Neuronal stem cell (in vitro differentiated cells): Measurements from ENCODE around the gene ACSF3.
"Not testable (repeated sequence)": the region's sequence is repeated elsewhere in the genome, so short reads cannot be mapped to it uniquely, and the experiment has no call there.

Experiments used
- DNase-seq: peaks from one replicate; pipeline ENCODE4 v3.0.0-alpha.2; 2013; ENCODE audit warnings: low spot score
- H2AFZ ChIP-seq: one replicate; pipeline ENCODE4 v1.6.1; 2013; ENCODE audit warnings: mild to moderate bottlenecking, low read length, inconsistent platforms
- H2AK5ac ChIP-seq: 2 replicates; pipeline ENCODE4 v1.6.1; 2013; ENCODE audit warnings: low read depth, mild to moderate bottlenecking, inconsistent platforms, low read length, moderate library complexity, mixed read lengths
- H2BK120ac ChIP-seq: 2 replicates; pipeline ENCODE4 v1.6.1; 2013; ENCODE audit warnings: low read depth, mild to moderate bottlenecking, inconsistent platforms, low read length, moderate library complexity, mixed read lengths
- H2BK12ac ChIP-seq: one replicate; pipeline ENCODE4 v1.6.1; 2013; ENCODE audit warnings: low read length, inconsistent platforms
- H2BK15ac ChIP-seq: 2 replicates; pipeline ENCODE4 v1.6.1; 2013; ENCODE audit warnings: mild to moderate bottlenecking, low read length, inconsistent platforms, mixed read lengths
- H2BK5ac ChIP-seq: one replicate; pipeline ENCODE4 v1.6.1; 2013; ENCODE audit warnings: inconsistent platforms, mild to moderate bottlenecking, low read length, moderate library complexity
- H3K14ac ChIP-seq: one replicate; pipeline ENCODE4 v1.6.1; 2013; ENCODE audit warnings: low read length, inconsistent platforms
- H3K18ac ChIP-seq: 2 replicates; pipeline ENCODE4 v1.6.1; 2013; ENCODE audit warnings: low read length, inconsistent platforms
- H3K23ac ChIP-seq: 2 replicates; pipeline ENCODE4 v1.6.1; 2013; ENCODE audit warnings: low read depth, mild to moderate bottlenecking, mixed read lengths, low read length, inconsistent platforms; ENCODE audit not compliant: poor library complexity
- H3K27ac ChIP-seq: replicated peaks from 3 replicates; pipeline ENCODE4 v1.5.1; 2013; ENCODE audit warnings: low read length, inconsistent platforms
- H3K27me3 ChIP-seq, 3 experiments: 2 replicates each; pipeline ENCODE4 v1.6.1; 2013; ENCODE audit warnings: low read length in 3 of 3, mild to moderate bottlenecking in 2 of 3, inconsistent platforms in 1 of 3, low read depth in 1 of 3, mixed read lengths in 1 of 3, moderate library complexity in 1 of 3; ENCODE audit not compliant: control insufficient read depth in 3 of 3, insufficient read depth in 3 of 3
- H3K36me3 ChIP-seq, 2 donors: replicated peaks in 1 of 2; 2 replicates each; pipeline ENCODE4 v1.6.1; 2013; ENCODE audit warnings: low read length in 2 of 2; ENCODE audit not compliant: control insufficient read depth in 2 of 2, insufficient read depth in 2 of 2
- H3K4ac ChIP-seq: 2 replicates; pipeline ENCODE4 v1.6.1; 2013; ENCODE audit warnings: inconsistent platforms, mild to moderate bottlenecking, low read length, moderate library complexity
- H3K4me1 ChIP-seq, 2 donors: 1 replicate in 1 of 2; 2 replicates in 1 of 2; pipeline ENCODE4 v1.6.1; 2013; ENCODE audit warnings: low read length in 2 of 2, low read depth in 1 of 2; ENCODE audit not compliant: control insufficient read depth in 2 of 2, insufficient read depth in 1 of 2
- H3K4me2 ChIP-seq: one replicate; pipeline ENCODE4 v1.6.1; 2013; ENCODE audit warnings: mild to moderate bottlenecking, low read length, inconsistent platforms; ENCODE audit not compliant: insufficient read depth, poor library complexity, severe bottlenecking
- H3K4me3 ChIP-seq, 2 donors: 2 replicates each; pipeline ENCODE4 v1.5.1; 2013; ENCODE audit warnings: low read length in 2 of 2, mild to moderate bottlenecking in 2 of 2, inconsistent platforms in 1 of 2, moderate library complexity in 1 of 2
- H3K79me1 ChIP-seq: one replicate; pipeline ENCODE4 v1.6.1; 2013; ENCODE audit warnings: low read depth, mild to moderate bottlenecking, inconsistent platforms, low read length, moderate library complexity
- H3K9ac ChIP-seq: one replicate; pipeline ENCODE4 v1.6.1; 2013; ENCODE audit warnings: mild to moderate bottlenecking, low read depth, low read length, inconsistent platforms; ENCODE audit not compliant: poor library complexity
- H3K9me3 ChIP-seq, 2 donors: replicated peaks in 1 of 2; 2 replicates each; pipeline versions ENCODE3 to v1.6.1; 2013; ENCODE audit warnings: low read length in 2 of 2, mild to moderate bottlenecking in 2 of 2, inconsistent platforms in 1 of 2, low read depth in 1 of 2, mixed read lengths in 1 of 2, moderate library complexity in 1 of 2; ENCODE audit not compliant: control insufficient read depth in 2 of 2, insufficient read depth in 1 of 2
- H4K8ac ChIP-seq: one replicate; pipeline ENCODE4 v1.6.1; 2013; ENCODE audit warnings: low read depth, mild to moderate bottlenecking, inconsistent platforms, low read length, moderate library complexity
- H4K91ac ChIP-seq: one replicate; pipeline ENCODE4 v1.6.1; 2013; ENCODE audit warnings: low read length, low read depth, mild to moderate bottlenecking, inconsistent platforms; ENCODE audit not compliant: poor library complexity
- WGBS, 2 donors: extraction: QIAGEN DNeasy Blood & Tissue Kit; methylation state at CpG; one replicate each; pipeline ENCODE4 v1.1.7; 2013; ENCODE audit warnings: missing lambda C conversion rate in 2 of 2, mixed read lengths in 1 of 2; ENCODE audit not compliant: insufficient read length in 2 of 2, insufficient replicate concordance in 1 of 2; ENCODE audit errors: extremely low coverage in 2 of 2; 5-methylcytosine and 5-hydroxymethylcytosine counted together

ACSF3 gene

DNA sequence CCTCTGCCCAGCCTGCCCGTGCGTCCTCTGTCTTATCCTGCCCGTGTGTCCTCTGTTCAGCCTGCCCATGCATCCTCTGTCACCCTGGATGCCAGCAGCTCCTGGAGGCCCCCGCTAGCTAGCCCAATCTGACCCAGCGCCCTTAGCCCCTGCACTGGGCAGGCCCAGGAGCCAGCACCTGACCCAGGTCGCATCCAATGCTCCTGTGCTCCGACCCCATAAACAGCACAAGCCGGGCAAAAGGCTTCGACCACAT lies 91.0 kb downstream of the ACSF3 start:
- H3K9me3 ChIP-seq: no peaks in the 10 kb centered on the region
- no peaks in the 10 kb centered on the region for H3K4me1 ChIP-seq
- no peak overlapping the region for H3K4me3 ChIP-seq
- H3K27ac ChIP-seq: no peak overlapping the region
- WGBS, 2 donors: no CpG with 5 or more reads among the region's 9 CpGs
- H2BK120ac ChIP-seq: no peak overlapping the region
- H3K18ac ChIP-seq: peak overlapping the region; percentile 64
- H3K4ac ChIP-seq: no peak overlapping the region
- peak overlapping the region; percentile 97 for H4K91ac ChIP-seq
- H3K27me3 ChIP-seq: peaks cover 0 to 12% (median 6%) of the 10 kb centered on the region in 3 experiments
- H3K14ac ChIP-seq: peak overlapping the region; percentile 89
- peak overlapping the region; percentile 63 for H2AK5ac ChIP-seq
- peak overlapping the region; percentile 21 for H3K9ac ChIP-seq
- no peak overlapping the region for H2BK15ac ChIP-seq
- no peak for DNase-seq
- H2AFZ ChIP-seq: no peak overlapping the region
- H3K23ac ChIP-seq: peak overlapping the region; percentile 97
- H3K79me1 ChIP-seq: no peaks in the 10 kb centered on the region
- no peak overlapping the region for H3K4me2 ChIP-seq
- no peaks in the 10 kb centered on the region for H3K36me3 ChIP-seq
- no peak overlapping the region for H2BK12ac ChIP-seq
- H4K8ac ChIP-seq: peak overlapping the region; percentile 3
- H2BK5ac ChIP-seq: no peak overlapping the region

DNA sequence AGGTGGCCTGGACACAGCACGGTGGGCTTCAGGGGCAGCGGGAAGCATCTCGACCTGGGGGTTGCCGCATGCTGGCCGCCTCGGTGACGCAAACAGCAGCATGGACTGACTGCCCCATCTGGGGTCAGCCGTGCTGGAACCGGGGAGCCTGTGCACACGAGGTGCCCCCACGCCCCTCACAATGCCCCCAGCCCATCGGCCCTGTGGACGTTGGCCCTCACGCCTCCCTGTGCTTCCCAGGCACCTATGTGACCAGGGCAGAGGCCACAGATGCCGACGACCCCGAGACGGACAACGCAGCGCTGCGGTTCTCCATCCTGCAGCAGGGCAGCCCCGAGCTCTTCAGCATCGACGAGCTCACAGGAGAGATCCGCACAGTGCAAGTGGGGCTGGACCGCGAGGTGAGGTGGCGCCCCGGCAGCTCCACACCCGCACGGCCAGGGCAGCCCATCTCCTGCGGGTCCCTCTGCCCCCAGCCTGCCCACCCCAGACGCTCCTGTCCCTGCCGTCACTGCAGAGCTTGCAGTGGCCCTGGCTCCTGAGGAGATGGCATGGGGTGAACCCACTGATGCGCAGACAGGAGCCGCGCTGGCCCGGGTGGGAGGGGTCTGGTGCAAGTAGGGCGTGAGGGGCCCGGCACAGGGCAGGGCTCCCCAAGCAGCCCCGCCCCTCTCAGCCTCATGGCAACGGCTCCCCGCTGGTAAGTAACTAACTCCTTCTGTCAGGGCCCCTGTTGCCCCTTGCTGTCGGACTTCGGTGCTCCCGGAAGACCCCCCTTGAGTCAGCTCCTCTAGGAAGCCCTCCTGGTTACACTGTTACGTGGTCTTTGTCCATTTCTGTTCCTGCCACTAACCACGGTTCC lies 91.5 kb downstream of the ACSF3 start:
- WGBS, 2 donors: no CpG with 5 or more reads among the region's 48 CpGs
- no peaks in the 10 kb centered on the region for H3K79me1 ChIP-seq

DNA sequence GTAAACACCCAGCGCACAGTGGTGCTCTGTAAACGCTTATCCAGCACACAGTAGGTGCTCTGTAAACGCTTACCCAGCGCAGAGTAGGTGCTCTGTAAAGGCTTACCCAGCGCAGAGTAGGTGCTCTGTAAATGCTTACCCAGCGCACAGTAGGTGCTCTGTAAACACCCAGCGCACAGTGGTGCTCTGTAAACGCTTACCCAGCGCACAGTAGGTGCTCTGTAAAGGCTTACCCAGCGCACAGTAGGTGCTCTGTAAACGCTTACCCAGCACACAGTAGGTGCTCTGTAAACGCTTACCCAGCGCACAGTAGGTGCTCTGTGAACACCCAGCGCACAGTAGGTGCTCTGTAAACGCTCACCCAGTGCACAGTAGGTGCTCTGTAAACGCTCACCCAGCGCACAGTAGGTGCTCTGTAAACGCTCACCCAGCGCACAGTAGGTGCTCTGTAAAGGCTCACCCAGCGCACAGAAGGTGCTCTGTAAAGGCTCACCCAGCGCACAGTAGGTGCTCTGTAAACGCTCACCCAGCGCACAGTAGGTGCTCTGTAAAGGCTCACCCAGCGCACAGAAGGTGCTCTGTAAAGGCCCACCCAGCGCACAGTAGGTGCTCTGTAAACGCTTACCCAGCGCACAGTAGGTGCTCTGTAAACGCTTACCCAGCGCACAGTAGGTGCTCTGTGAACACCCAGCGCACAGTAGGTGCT lies 92.4 kb downstream of the ACSF3 start:
- not testable (repeated sequence) for H3K23ac ChIP-seq, DNase-seq
- no CpG with 5 or more reads among the region's 30 CpGs for WGBS, 2 donors

More for the DNA sequence above, 91.5 kb downstream of the ACSF3 start:
- Histone ChIP-seq H3K27me3 (peaks cover 0 to 11% (median 6%) of the 10 kb centered on the region in 3 experiments), H3K27ac (no peak overlapping the region), H3K14ac (peak overlapping the region; percentile 89), H4K91ac (peak overlapping the region; percentile 97), H2AK5ac (peak overlapping the region; percentile 63), H2BK120ac (no peak overlapping the region), H3K23ac (peak overlapping the region; percentile 97), H4K8ac (peak overlapping the region; percentile 3), H2BK12ac (no peak overlapping the region), H3K36me3 (no peaks in the 10 kb centered on the region), H3K4me2 (no peak overlapping the region), H3K18ac (peak overlapping the region; percentile 76), H2BK15ac (no peak overlapping the region), H2AFZ (no peak overlapping the region), H3K4ac (no peak overlapping the region), H3K9ac (peak overlapping the region; percentile 21), H2BK5ac (no peak overlapping the region), H3K9me3 (no peaks in the 10 kb centered on the region), H3K4me3 (no peak overlapping the region), H3K4me1 (no peaks in the 10 kb centered on the region)
- no peak for DNase-seq

GRCh38 chr16:89186593-89187031 lies 93.0 kb downstream of the ACSF3 start:
- not testable (repeated sequence) for H3K27ac ChIP-seq, H2AK5ac ChIP-seq, H3K23ac ChIP-seq, H3K4me1 ChIP-seq, H3K4me2 ChIP-seq, H3K4ac ChIP-seq, DNase-seq, H2BK5ac ChIP-seq, H2BK120ac ChIP-seq, H3K14ac ChIP-seq, H2BK15ac ChIP-seq, H3K4me3 ChIP-seq, H3K18ac ChIP-seq, H3K9me3 ChIP-seq, H3K36me3 ChIP-seq, H2BK12ac ChIP-seq, H2AFZ ChIP-seq, H3K79me1 ChIP-seq, H4K8ac ChIP-seq, H4K91ac ChIP-seq, H3K9ac ChIP-seq
- H3K27me3 ChIP-seq: peaks cover 9 to 24% (median 20%) of the 10 kb centered on the region in 3 experiments
- no CpG with 5 or more reads among the region's 20 CpGs for WGBS, 2 donors

More for the DNA sequence above, 92.4 kb downstream of the ACSF3 start:
- H3K27me3 ChIP-seq: peaks cover 4 to 18% (median 14%) of the 10 kb centered on the region in 3 experiments
- H3K4me1 ChIP-seq, H2BK12ac ChIP-seq, H4K91ac ChIP-seq, H3K4ac ChIP-seq, H4K8ac ChIP-seq, H2BK120ac ChIP-seq, H2BK5ac ChIP-seq, H3K36me3 ChIP-seq, H3K4me2 ChIP-seq, H3K9ac ChIP-seq, H3K27ac ChIP-seq, H3K18ac ChIP-seq, H2AK5ac ChIP-seq, H3K9me3 ChIP-seq, H3K4me3 ChIP-seq, H2BK15ac ChIP-seq, H3K79me1 ChIP-seq, H2AFZ ChIP-seq, H3K14ac ChIP-seq: not testable (repeated sequence)
